Transverse colon (tissue), 4 donors: ENCODE data around the gene OOSP4B. TPM values are rescaled to one million over a fixed set of nuclear protein-coding genes. Genes with fewer than 3 reads are reported as not detected.

Experiments used
- DNase-seq: peaks from one replicate; pipeline ENCODE4 v3.0.0-alpha.2; 2019
- H3K27ac ChIP-seq, 4 donors: fragments of 200-600 bp; sonication (generic); 2 replicates each; pipeline ENCODE4 v1.5.1; 2016 to 2018; ENCODE audit warnings: inconsistent platforms in 4 of 4
- H3K27me3 ChIP-seq: fragments of 200-600 bp; sonication (generic); 2 replicates; pipeline ENCODE4 v1.5.1; 2017; ENCODE audit warnings: inconsistent platforms
- H3K36me3 ChIP-seq, 4 donors: fragments of 200-600 bp; sonication (generic); 2 replicates each; pipeline ENCODE4 v1.5.1; 2017 to 2019; ENCODE audit warnings: inconsistent platforms in 4 of 4
- H3K4me1 ChIP-seq, 4 donors: fragments of 200-600 bp; sonication (generic); 2 replicates each; pipeline ENCODE4 v1.5.1; 2017 to 2020; ENCODE audit warnings: inconsistent platforms in 4 of 4
- H3K4me3 ChIP-seq, 4 donors: fragments of 200-600 bp; sonication (generic); 1 replicate in 1 of 4; 2 replicates in 3 of 4; pipeline versions ENCODE4 v1.5.1 to v1.6.1; 2017 to 2019; ENCODE audit warnings: inconsistent platforms in 4 of 4
- H3K9me3 ChIP-seq, 2 donors: fragments of 200-600 bp; sonication (generic); 2 replicates each; pipeline ENCODE4 v1.5.1; 2017 to 2019; ENCODE audit warnings: inconsistent platforms in 2 of 2
- EP300 ChIP-seq: sonication (generic); formaldehyde crosslinking; IDR thresholded peaks from one replicate; pipeline ENCODE4 v1.6.1; 2017; ENCODE audit warnings: antibody characterized with exemption, low read depth
- POLR2A ChIP-seq: fragments of 450-650 bp; IDR thresholded peaks from one replicate; pipeline ENCODE4 v1.6.1; 2016; ENCODE audit warnings: antibody characterized with exemption, mild to moderate bottlenecking, moderate library complexity
- POLR2AphosphoS5 ChIP-seq, 3 donors: sonication (generic); formaldehyde crosslinking; IDR thresholded peaks; one replicate each; pipeline ENCODE4 v1.6.1; 2016; ENCODE audit warnings: antibody characterized with exemption in 3 of 3
- WGBS, 2 donors: methylation state at CpG; one replicate each; pipeline ENCODE4 v1.1.5; 2018; ENCODE audit warnings: low coverage in 1 of 2; 5-methylcytosine and 5-hydroxymethylcytosine counted together
- in situ Hi-C, 4 donors: fragments of 200-750 bp; cut with MboI; loops; one replicate each; pipeline versions ENCODE4 v1.15.0 to v1.15.1; 2017; ENCODE audit warnings: low sequenced_read_pairs in 3 of 4, low pct_ligation_motif_present in 1 of 4, low pct_unique_long_range_greater_than_20kb in 1 of 4
- intact Hi-C: fragments of 100-400 bp; cut with DNase I; formaldehyde crosslinking; loops from one replicate; pipeline ENCODE4 v1.15.1; 2023; ENCODE audit warnings: low total_unique reads
- total RNA-seq, 4 donors: library from RNA; depleted of rRNA; stranded (reverse); fragments of >200 nt; gene quantifications; one replicate each; pipeline ENCODE4 v1.1.0, GENCODE V29; 2016
- TF ChIP-seq, protein P1 (sequence below), 5 experiments: fragments of 200-600 bp in 3 of 5; fragments of 450-650 bp in 2 of 5; sonication (generic) in 3 of 5; IDR thresholded peaks; 1 replicate in 2 of 5; 2 replicates in 3 of 5; pipeline ENCODE4 v1.5.1; 2016 to 2017; ENCODE audit warnings: antibody characterized with exemption in 5 of 5, inconsistent platforms in 3 of 5, mild to moderate bottlenecking in 2 of 5, moderate library complexity in 1 of 5

Gene OOSP4B
- total RNA-seq, 4 donors from 2014 or later, result not detected

DNA sequence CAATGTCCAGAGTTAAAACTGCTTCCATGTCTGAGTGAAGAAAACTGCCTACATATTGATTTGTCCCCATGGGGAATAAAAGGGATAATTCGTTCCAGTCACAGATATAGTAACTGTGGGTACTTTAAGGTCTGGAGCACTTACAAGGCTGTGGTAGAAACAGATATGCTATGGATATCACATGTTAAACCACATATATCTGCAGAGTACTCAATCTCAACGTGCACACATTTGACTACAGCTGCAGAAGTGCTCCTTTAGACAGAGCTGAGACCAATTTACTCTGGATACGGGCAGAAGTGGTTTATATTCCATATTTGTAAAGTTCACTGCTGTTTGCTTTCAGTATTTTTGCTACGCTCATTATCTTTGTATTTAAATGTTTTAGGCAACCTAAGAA, 61.8 kb downstream of the OOSP4B start:
- TF ChIP-seq POLR2AphosphoS5 (IDR thresholded peaks at IDR 0.05) (no peak), POLR2A (no peak)
- TF ChIP-seq, protein P1, sequence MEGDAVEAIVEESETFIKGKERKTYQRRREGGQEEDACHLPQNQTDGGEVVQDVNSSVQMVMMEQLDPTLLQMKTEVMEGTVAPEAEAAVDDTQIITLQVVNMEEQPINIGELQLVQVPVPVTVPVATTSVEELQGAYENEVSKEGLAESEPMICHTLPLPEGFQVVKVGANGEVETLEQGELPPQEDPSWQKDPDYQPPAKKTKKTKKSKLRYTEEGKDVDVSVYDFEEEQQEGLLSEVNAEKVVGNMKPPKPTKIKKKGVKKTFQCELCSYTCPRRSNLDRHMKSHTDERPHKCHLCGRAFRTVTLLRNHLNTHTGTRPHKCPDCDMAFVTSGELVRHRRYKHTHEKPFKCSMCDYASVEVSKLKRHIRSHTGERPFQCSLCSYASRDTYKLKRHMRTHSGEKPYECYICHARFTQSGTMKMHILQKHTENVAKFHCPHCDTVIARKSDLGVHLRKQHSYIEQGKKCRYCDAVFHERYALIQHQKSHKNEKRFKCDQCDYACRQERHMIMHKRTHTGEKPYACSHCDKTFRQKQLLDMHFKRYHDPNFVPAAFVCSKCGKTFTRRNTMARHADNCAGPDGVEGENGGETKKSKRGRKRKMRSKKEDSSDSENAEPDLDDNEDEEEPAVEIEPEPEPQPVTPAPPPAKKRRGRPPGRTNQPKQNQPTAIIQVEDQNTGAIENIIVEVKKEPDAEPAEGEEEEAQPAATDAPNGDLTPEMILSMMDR (IDR thresholded peaks at IDR 0.05), result no peak
- no peaks in the 10 kb centered on the region for H3K9me3 ChIP-seq
- H3K4me1 ChIP-seq, result no peaks in the 10 kb centered on the region
- no peak overlapping the region for H3K27ac ChIP-seq
- no peaks in the 10 kb centered on the region for H3K27me3 ChIP-seq
- H3K36me3 ChIP-seq, result no peaks in the 10 kb centered on the region
- in situ Hi-C loops, result no loop called here
- intact Hi-C loops, result no loop called here
- DNase-seq, result no peak
- 66 to 70% methylated on average over 4 of the region's 4 CpGs for WGBS, 2 donors
- no peak overlapping the region for H3K4me3 ChIP-seq

DNA sequence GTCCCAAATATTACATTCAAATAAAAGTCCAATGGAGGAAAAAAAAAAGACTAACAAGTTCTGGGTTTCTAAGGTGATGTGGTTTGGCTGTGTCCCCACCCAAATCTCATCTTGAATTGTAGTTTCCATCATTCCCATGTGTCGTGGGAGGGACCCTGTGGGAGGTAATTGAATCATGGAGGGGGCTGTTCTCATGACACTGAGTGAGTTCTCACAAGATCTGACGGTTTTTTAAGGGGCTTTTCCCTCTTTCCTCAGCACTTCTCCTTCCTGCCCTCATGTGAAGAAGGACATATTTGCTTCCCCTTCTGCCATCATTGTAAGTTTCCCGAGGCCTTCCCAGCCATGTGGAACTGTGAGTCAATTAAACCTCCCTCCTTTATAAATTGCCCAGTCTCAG, 63.6 kb downstream of the OOSP4B start:
- Histone ChIP-seq H3K9me3 (no peaks in the 10 kb centered on the region), H3K4me3 (no peak overlapping the region), H3K27me3 (no peaks in the 10 kb centered on the region), H3K36me3 (no peaks in the 10 kb centered on the region), H3K4me1 (no peaks in the 10 kb centered on the region), H3K27ac (no peak overlapping the region)
- intact Hi-C loops, result no loop called here
- WGBS, 2 donors, result 52 to 74% methylated on average over 2 to 3 of the region's 3 CpGs
- TF ChIP-seq EP300 (no peak), POLR2A (no peak), POLR2AphosphoS5 (IDR thresholded peaks at IDR 0.05) (no peak)
- TF ChIP-seq, protein P1 (IDR thresholded peaks at IDR 0.05), result no peak
- DNase-seq, result no peak
- in situ Hi-C loops, result no loop called here

Other genes starting within 250 kb of the OOSP4B start
- 10 to 100 TPM in 3 of 4 donors, 1 to 10 TPM in 1; 7.5 to 62.4 (median 37.2) TPM for gene MRPL16, start 206.4 kb upstream of the OOSP4B start, total RNA-seq
- gene CBLIF, start 171.7 kb upstream of the OOSP4B start, total RNA-seq, result not detected
- gene TCN1, start 150.7 kb upstream of the OOSP4B start, total RNA-seq, result not detected
- not detected for gene OOSP3, start 138.4 kb upstream of the OOSP4B start, total RNA-seq
- gene OOSP1, start 78.7 kb upstream of the OOSP4B start, total RNA-seq, result not detected
- gene OOSP4A, start 53.1 kb upstream of the OOSP4B start, total RNA-seq, result not detected
- not detected for gene OOSP2, start 23.2 kb downstream of the OOSP4B start, total RNA-seq
- not detected for gene MS4A3, start 39.5 kb downstream of the OOSP4B start, total RNA-seq
- gene MS4A2, start 71.5 kb downstream of the OOSP4B start, total RNA-seq, result 1 to 10 TPM in 1 of 4 donors, under 1 TPM in 1, not detected in 2; 0.14 to 2.2 TPM
- 10 to 100 TPM in 2 of 4 donors, 1 to 10 TPM in 1, under 1 TPM in 1; 0.75 to 54.3 (median 27.4) TPM for gene MS4A6A, start 165.9 kb downstream of the OOSP4B start, total RNA-seq
- gene MS4A4E, start 226.0 kb downstream of the OOSP4B start, total RNA-seq, result 10 to 100 TPM in 1 of 4 donors, 1 to 10 TPM in 2, under 1 TPM in 1; 0.96 to 50.1 (median 8.0) TPM